K562 (cell line): ENCODE results near the gene FCAMR.

ENCODE experiments used
- CTCF ChIP-seq, 3 experiments: IDR thresholded peaks in 2 of 3; conservative IDR thresholded peaks in 1 of 3; 2 replicates each; pipeline ENCODE4 v1.5.1; 2011 to 2012; ENCODE audit warnings: low read length in 3 of 3, mild to moderate bottlenecking in 3 of 3, control low read depth in 2 of 3, improper control_type of control experiment in 1 of 3, inconsistent platforms in 1 of 3, low read depth in 1 of 3, mixed read lengths in 1 of 3, moderate library complexity in 1 of 3; ENCODE audit not compliant: insufficient read depth in 2 of 3
- EZH2 ChIP-seq: IDR thresholded peaks from 2 replicates; pipeline ENCODE4 v1.6.1; 2012; ENCODE audit warnings: low read depth, mild to moderate bottlenecking, inconsistent platforms, low read length, borderline replicate concordance
- KAT2B ChIP-seq: IDR thresholded peaks from one replicate; pipeline ENCODE4 v1.6.1; 2012; ENCODE audit warnings: low read depth, mild to moderate bottlenecking, control low read depth, inconsistent platforms, low read length, moderate library complexity
- L3MBTL2 ChIP-seq: fragments of 450-650 bp; IDR thresholded peaks from 2 replicates; pipeline ENCODE4 v1.6.1; 2016; ENCODE audit warnings: mild to moderate bottlenecking, moderate library complexity
- MED1 ChIP-seq: sonication (generic); formaldehyde crosslinking; IDR thresholded peaks from 2 replicates; pipeline ENCODE4 v1.8.1; 2023; ENCODE audit warnings: missing genetic modification reagents, borderline replicate concordance
- NFYB ChIP-seq: IDR thresholded peaks from 2 replicates; pipeline ENCODE4 v1.6.1; 2011; ENCODE audit warnings: mild to moderate bottlenecking, moderate library complexity; ENCODE audit not compliant: insufficient read length; ENCODE audit errors: extremely low read depth
- POLR2AphosphoS2 ChIP-seq: IDR thresholded peaks from 2 replicates; pipeline ENCODE4 v1.6.1; 2012; ENCODE audit warnings: low read length, improper control_type of control experiment
- POLR3A ChIP-seq: IDR thresholded peaks from 2 replicates; pipeline ENCODE4 v1.6.1; 2011; ENCODE audit warnings: borderline replicate concordance, mild to moderate bottlenecking, moderate library complexity; ENCODE audit not compliant: insufficient read length, insufficient read depth; ENCODE audit errors: extremely low read depth
- SPI1 ChIP-seq: IDR thresholded peaks from 2 replicates; pipeline ENCODE4 v1.6.1; 2011; ENCODE audit warnings: low read depth, low read length, control low read depth, borderline replicate concordance
- ZNF121 ChIP-seq: sonication (generic); formaldehyde crosslinking; conservative IDR thresholded peaks from 2 replicates; pipeline ENCODE4 v1.8.0; 2022; ENCODE audit warnings: missing genetic modification reagents
- ZNF318 ChIP-seq, 2 experiments: fragments of 450-650 bp; IDR thresholded peaks; 2 replicates each; pipeline ENCODE4 v1.6.1; 2016; ENCODE audit warnings: mild to moderate bottlenecking in 2 of 2, borderline replicate concordance in 1 of 2, low read depth in 1 of 2, moderate library complexity in 1 of 2
- ZZZ3 ChIP-seq: fragments of 450-650 bp; IDR thresholded peaks from 2 replicates; pipeline ENCODE4 v1.6.1; 2016; ENCODE audit warnings: antibody characterized with exemption, mild to moderate bottlenecking, moderate library complexity

DNA sequence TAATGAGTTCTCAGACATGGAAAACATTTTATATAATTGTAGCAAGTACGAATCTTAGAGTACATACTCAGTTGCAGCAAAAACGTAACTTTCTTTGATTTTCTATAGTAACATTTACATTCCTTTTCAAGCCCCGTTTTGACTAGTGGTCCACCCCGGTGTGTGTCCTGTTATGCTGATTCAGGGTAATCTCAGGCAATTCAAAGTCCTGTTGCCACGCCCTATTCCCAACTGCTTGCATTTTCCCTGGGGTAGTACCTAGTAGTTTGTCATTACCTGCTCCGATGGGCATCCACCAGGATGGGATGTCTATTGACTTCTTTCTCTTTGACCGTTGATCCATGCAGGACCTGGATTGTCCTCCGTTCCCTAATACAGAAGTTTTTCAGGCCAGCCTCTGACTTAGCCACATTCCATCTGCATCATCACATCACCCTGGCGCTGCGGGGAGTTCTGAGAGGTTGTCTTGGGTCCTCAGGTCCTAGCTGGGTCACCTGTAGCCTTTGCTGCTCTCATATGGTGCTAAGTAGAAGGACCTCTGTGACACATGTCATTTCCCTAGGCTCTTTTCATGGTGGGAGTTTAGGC lies 15.0 kb upstream of the FCAMR start:
- TF ChIP-seq CTCF (IDR thresholded peaks at IDR 0.05 in 2 of 3, conservative IDR thresholded peaks at IDR 0.05 in 1 of 3; ENCODE audit: insufficient read depth in 2 of 3, low read depth in 1 of 3, low read length in 3 of 3): no peak
- no peak for TF ChIP-seq SPI1
- TF ChIP-seq MED1 (CRISPR knock-in tag): no peak
- no peak for TF ChIP-seq ZZZ3
- no peak for TF ChIP-seq POLR2AphosphoS2
- TF ChIP-seq POLR3A: no peak
- no peak for TF ChIP-seq EZH2
- TF ChIP-seq ZNF318 (IDR thresholded peaks at IDR 0.05; ENCODE audit: borderline replicate concordance in 1 of 2, low read depth in 1 of 2): no peak
- TF ChIP-seq NFYB: no peak
- no peak for TF ChIP-seq KAT2B
- no peak for TF ChIP-seq L3MBTL2
- TF ChIP-seq ZNF121 (CRISPR knock-in tag): no peak
